ENCODE results near the gene FHDC1.
"Not testable (repeated sequence)": the region's sequence is repeated elsewhere in the genome, so short reads cannot be mapped to it uniquely, and the experiment has no call there.

The FHDC1 gene, protein sequence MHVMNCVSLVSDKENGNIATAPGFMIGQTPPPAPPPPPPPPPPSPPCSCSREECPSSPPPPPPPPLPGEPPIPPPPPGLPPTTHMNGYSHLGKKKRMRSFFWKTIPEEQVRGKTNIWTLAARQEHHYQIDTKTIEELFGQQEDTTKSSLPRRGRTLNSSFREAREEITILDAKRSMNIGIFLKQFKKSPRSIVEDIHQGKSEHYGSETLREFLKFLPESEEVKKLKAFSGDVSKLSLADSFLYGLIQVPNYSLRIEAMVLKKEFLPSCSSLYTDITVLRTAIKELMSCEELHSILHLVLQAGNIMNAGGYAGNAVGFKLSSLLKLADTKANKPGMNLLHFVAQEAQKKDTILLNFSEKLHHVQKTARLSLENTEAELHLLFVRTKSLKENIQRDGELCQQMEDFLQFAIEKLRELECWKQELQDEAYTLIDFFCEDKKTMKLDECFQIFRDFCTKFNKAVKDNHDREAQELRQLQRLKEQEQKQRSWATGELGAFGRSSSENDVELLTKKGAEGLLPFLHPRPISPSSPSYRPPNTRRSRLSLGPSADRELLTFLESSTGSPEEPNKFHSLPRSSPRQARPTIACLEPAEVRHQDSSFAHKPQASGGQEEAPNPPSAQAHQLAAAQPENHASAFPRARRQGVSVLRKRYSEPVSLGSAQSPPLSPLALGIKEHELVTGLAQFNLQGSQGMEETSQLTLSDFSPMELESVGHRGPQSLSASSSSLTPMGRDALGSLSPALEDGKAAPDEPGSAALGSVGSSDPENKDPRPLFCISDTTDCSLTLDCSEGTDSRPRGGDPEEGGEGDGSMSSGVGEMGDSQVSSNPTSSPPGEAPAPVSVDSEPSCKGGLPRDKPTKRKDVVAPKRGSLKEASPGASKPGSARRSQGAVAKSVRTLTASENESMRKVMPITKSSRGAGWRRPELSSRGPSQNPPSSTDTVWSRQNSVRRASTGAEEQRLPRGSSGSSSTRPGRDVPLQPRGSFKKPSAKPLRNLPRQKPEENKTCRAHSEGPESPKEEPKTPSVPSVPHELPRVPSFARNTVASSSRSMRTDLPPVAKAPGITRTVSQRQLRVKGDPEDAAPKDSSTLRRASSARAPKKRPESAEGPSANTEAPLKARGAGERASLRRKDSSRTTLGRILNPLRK

DNA sequence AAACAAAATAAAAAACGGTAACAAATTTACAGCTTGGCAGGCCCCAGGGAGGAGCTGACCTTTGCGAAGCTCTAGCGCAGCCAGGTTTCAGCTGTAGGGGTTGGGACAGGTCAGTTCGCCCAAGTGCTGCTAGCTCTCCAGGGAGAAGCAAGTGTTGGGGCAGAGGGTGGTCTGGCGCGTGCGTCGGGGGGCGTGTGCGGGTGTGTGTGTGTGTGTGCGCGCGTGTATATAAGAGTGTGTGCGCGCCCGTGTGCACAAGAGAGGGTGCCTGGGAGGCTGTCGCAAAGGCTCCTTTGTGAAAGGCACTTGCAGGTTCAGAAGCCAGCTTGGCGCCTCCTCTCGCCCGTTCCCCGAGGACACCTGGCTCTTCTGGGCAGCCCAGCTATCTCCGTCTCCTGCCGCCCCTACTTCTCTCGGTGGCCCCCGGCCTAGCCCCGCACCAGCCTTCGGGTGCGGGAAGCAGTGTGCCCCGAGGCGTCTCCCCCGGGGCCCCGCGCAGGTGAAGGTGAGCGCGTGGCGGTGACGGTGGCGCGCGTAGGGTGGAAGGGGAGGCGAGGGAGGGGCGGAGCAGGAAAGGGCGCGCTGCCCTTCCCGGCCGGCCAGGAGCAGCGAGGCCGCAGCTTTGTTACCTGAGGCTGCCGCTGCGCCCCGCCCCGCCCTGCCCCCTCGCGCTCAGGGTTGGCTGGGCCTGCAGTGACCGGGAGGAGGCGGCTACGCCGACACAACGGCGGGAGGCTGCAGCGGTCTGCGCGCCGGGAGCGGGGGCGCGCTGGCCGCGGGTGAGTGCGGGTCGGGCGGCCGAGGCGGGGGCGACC lies at the start of gene FHDC1:
Gene FHDC1 (plus strand): TSS at position 693 of the 815 bp plus-strand sequence. CDS start 6,735 bp downstream, outside the sequence.
- in situ Hi-C loops (cut with HindIII; ENCODE audit: low sequenced_read_pairs): no loop called here

DNA sequence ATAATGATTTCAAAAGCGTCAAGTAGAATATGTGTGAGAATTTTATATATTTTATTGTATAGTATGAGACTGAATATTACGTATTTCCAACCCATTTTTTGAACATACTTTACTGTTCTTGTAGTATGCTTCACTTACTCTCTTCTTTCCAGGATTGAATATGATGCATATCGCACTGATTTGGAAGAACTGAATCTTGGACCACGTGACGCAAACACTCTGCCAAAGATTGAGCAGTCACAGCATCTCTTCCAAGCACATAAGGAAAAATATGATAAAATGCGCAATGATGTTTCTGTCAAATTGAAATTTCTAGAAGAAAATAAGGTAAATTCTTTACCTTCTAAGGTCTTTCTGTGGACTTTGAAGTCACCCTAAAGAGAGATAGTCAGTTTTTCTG lies 48.1 kb upstream of the FHDC1 start:
- in situ Hi-C loops (cut with HindIII; ENCODE audit: low sequenced_read_pairs): no loop called here

- in situ Hi-C loops (cut with HindIII; ENCODE audit: low sequenced_read_pairs): no loop called here
Measured at GRCh38 chr4:152892974-152893373, 43.1 kb upstream of the FHDC1 start.

- in situ Hi-C loops (cut with HindIII; ENCODE audit: low sequenced_read_pairs): no loop called here
Measured at GRCh38 chr4:152894673-152895072, 41.5 kb upstream of the FHDC1 start.

DNA sequence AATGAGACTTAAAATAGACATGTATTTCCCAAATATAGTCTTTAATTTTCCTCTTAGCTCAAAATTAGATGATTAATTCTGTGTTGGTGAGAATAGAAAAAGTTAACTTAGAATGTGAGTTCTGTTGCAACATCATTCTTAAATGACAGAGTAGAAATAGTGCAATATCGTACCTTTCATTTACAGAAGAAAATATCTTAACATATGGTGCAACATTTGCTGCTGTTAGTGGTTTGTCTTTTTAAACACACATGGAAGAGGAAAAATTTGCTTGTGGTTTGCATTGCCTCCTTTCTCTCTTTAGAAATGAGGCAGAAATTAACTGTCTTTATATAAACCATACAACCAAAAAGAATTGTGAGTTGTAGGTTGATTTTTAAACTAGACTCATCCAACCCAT lies 39.3 kb upstream of the FHDC1 start:
- in situ Hi-C loops (cut with HindIII; ENCODE audit: low sequenced_read_pairs): no loop called here

GRCh38 chr4:152898133-152898532 lies 38.0 kb upstream of the FHDC1 start:
- in situ Hi-C loops (cut with HindIII; ENCODE audit: low sequenced_read_pairs): not testable (repeated sequence)

- in situ Hi-C loops (cut with HindIII; ENCODE audit: low sequenced_read_pairs): no loop called here
Measured at GRCh38 chr4:152898606-152899005, 37.5 kb upstream of the FHDC1 start.

- in situ Hi-C loops (cut with HindIII; ENCODE audit: low sequenced_read_pairs): no loop called here
Measured at GRCh38 chr4:152900395-152900794, 35.7 kb upstream of the FHDC1 start.

- in situ Hi-C loops (cut with HindIII; ENCODE audit: low sequenced_read_pairs): no loop called here
Measured at GRCh38 chr4:152901205-152901604, 34.9 kb upstream of the FHDC1 start.

DNA sequence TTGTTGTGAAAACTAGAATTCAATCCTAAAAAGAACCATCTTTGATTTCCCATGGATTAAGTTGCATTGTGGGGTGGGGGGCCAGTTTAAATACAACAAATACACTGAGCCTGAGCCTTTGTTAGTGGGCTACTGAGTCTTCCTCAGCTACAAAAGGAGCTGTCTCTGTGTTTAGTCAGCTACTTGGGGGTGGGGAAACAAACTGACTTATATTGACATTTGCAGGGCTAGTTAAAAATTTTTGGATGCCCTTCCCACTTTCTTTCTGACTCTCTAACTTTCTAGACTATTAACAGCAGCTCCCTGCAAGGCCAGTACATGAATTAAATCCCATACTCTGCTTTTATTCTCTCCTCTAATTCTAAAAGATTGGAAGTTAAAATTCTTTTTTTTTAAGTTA lies 32.5 kb upstream of the FHDC1 start:
- in situ Hi-C loops (cut with HindIII; ENCODE audit: low sequenced_read_pairs): no loop called here

- in situ Hi-C loops (cut with HindIII; ENCODE audit: low sequenced_read_pairs): no loop called here
Measured at GRCh38 chr4:152909901-152910300, 26.2 kb upstream of the FHDC1 start.

GRCh38 chr4:152910521-152910920 lies 25.6 kb upstream of the FHDC1 start:
- in situ Hi-C loops (cut with HindIII; ENCODE audit: low sequenced_read_pairs): no loop called here

GRCh38 chr4:152917543-152918395 lies 18.4 kb upstream of the FHDC1 start:
- in situ Hi-C loops (cut with HindIII; ENCODE audit: low sequenced_read_pairs): no loop called here

- in situ Hi-C loops (cut with HindIII; ENCODE audit: low sequenced_read_pairs): no loop called here
Measured at GRCh38 chr4:152919826-152920225, 16.3 kb upstream of the FHDC1 start.

DNA sequence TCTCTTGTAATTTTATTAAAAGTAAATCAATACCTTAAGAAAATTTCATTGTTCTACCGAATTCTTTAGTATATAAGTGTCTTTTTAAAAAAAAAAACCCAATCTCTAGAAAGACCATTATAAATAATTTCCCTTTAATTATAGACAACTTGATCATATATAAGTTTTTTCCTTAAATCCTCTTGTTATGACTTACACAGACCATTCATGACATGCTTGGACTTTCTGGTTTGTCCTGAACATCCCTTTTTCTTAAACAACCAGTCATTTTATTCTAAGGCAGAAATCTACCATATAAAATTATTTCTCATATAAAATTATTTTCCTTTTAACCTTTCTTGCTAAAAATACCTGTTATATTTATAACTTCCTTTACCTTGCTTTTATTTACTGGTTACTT lies 15.4 kb upstream of the FHDC1 start:
- in situ Hi-C loops (cut with HindIII; ENCODE audit: low sequenced_read_pairs): no loop called here

GRCh38 chr4:152921284-152921683 lies 14.8 kb upstream of the FHDC1 start:
- in situ Hi-C loops (cut with HindIII; ENCODE audit: low sequenced_read_pairs): no loop called here

DNA sequence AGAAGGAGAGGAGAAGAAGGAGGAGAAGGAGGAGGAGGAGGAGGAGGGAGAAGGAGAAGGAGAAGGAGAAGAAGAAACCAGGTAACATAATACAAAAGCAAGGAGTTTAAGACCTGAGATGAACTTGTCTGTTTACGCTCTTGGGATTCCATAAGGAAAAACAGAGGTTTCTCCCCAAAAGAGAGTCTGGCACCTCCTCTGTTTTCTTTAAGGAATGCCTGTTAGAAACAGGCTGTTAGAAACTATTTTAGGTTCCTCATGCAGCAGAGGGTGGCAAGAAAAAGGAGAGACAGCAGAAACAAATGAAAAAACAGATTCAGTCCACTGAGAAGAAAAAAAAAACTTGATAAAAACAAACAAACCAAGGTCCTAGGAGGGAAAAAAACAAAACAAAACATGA lies 10.3 kb upstream of the FHDC1 start:
- in situ Hi-C loops (cut with HindIII; ENCODE audit: low sequenced_read_pairs): no loop called here

GRCh38 chr4:152926959-152927358 lies 9.2 kb upstream of the FHDC1 start:
- in situ Hi-C loops (cut with HindIII; ENCODE audit: low sequenced_read_pairs): no loop called here

GRCh38 chr4:152927737-152928136 lies 8.4 kb upstream of the FHDC1 start:
- in situ Hi-C loops (cut with HindIII; ENCODE audit: low sequenced_read_pairs): no loop called here

- in situ Hi-C loops (cut with HindIII; ENCODE audit: low sequenced_read_pairs): no loop called here
Measured at GRCh38 chr4:152928286-152928685, 7.8 kb upstream of the FHDC1 start.

Measured in DLD1 (cell line).